ENCODE data around the gene F11. TPM values are rescaled to one million over a fixed set of nuclear protein-coding genes. Genes with fewer than 3 reads are reported as not detected.

The F11 gene
- total RNA-seq, 2 experiments from 2014 or later = not detected

DNA sequence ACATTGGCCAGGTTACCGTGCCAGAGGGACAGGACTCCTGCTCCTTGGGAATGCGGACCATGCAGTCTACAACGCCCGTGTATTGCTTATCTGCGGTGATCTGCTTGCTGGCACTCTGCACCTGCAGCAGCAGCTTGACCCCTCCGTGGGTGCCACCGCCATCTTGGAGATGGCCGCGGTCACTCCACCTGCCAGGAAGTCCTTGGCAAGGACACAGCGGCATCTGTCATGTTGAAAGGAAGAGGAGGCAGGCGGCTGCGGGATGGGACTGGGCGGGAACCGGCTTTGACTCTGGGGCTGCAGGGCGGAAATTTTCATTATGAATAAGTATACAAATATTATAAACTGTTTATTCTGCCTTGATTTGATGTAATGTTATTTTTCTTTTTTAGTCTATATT lies 63.4 kb downstream of the F11 start:
- Mint-ChIP-seq H3K4me3 (no peak overlapping the region), H3K4me1 (ENCODE audit: low read depth) (no peaks in the 10 kb centered on the region), H3K36me3 (ENCODE audit: low read depth) (peaks cover 5% of the 10 kb centered on the region), H3K9me3 (peaks cover 15% of the 10 kb centered on the region), H3K27me3 (ENCODE audit: low read depth) (no peaks in the 10 kb centered on the region), H3K27ac (no peak overlapping the region)
- no peak for DNase-seq
- intact Hi-C loops (cut with micrococcal nuclease) = no loop called here
- CTCF ChIA-PET = no interaction called here

DNA sequence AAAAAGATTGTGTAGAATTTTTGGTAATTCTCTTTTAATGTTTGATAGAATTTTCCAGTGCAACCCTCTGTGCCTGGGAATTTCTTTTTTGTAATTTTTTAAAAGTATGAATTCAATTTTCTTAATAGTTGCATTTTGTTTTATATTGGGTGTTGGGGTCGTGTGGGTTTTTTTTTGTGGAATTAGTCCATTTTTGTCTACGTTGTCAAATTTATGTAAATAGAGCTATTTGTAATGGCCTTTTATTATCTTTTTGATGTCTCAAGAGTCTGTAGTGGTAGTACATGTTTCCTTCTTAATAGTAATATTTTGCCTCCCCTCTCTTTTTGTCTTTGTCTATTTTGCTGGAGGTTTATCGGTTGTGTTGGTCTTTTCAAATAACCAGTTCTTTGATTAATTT lies 64.4 kb downstream of the F11 start:
- Mint-ChIP-seq H3K4me1 (ENCODE audit: low read depth) (no peaks in the 10 kb centered on the region), H3K9me3 (peaks cover 18% of the 10 kb centered on the region), H3K36me3 (ENCODE audit: low read depth) (peaks cover 5% of the 10 kb centered on the region), H3K4me3 (no peak overlapping the region), H3K27me3 (ENCODE audit: low read depth) (no peaks in the 10 kb centered on the region), H3K27ac (no peak overlapping the region)
- CTCF ChIA-PET = no interaction called here
- intact Hi-C loops (cut with micrococcal nuclease) = no loop called here
- no peak for DNase-seq

DNA sequence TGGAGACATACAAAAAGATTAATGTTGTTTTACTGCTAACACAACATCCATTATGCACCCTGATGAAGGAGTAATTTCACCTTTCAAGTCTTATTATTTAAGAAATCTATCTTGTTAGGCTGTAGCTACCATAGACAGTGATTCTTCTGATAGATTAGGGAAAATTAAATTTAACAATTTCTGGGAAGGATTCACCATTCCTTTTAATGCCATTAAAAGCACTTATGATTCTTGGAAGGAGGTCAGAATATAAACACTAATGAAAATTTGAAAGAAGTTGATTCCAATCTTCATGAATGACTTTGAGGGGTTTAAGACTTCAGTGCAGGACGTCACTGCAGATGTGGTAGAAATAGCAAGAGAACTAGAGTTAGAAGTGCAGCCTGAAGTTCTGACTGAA lies 69.8 kb downstream of the F11 start:
- intact Hi-C loops (cut with micrococcal nuclease) = no loop called here

More for the DNA sequence above, 69.8 kb downstream of the F11 start:
- CTCF ChIA-PET = no interaction called here
- DNase-seq = no peak
- H3K9me3 Mint-ChIP-seq = peaks cover 16% of the 10 kb centered on the region
- peaks cover 3% of the 10 kb centered on the region for H3K36me3 Mint-ChIP-seq (ENCODE audit: low read depth)
- H3K4me1 Mint-ChIP-seq (ENCODE audit: low read depth) = peaks cover 2% of the 10 kb centered on the region
- H3K4me3 Mint-ChIP-seq = no peak overlapping the region
- peaks cover 2% of the 10 kb centered on the region for H3K27me3 Mint-ChIP-seq (ENCODE audit: low read depth)
- no peak overlapping the region for H3K27ac Mint-ChIP-seq

Other genes with a start within 250 kb of the F11 start
- not detected for gene TLR3, start 197.0 kb upstream of the F11 start, total RNA-seq
- under 1 TPM; 0.36 to 0.42 TPM for gene FAM149A, start 161.5 kb upstream of the F11 start, total RNA-seq
- gene CYP4V2, start 74.6 kb upstream of the F11 start, total RNA-seq = 1 to 10 TPM; 3.3 TPM
- gene KLKB1, start 38.7 kb upstream of the F11 start, total RNA-seq = not detected